22Rv1 (cell line): ENCODE results near the gene ENO1.

Experiments
- H3K27ac ChIP-seq: fragments of 450-650 bp; 2 replicates; pipeline ENCODE4 v1.5.1; 2017
- ZFX ChIP-seq: fragments of 450-650 bp; IDR thresholded peaks from 2 replicates; pipeline ENCODE4 v1.6.1; 2017; ENCODE audit warnings: antibody characterized with exemption, borderline replicate concordance
- TF ChIP-seq, protein P1 (sequence below): fragments of 450-650 bp; IDR thresholded peaks from 2 replicates; pipeline ENCODE4 v1.5.1; 2017; ENCODE audit warnings: mild to moderate bottlenecking

ENO1 gene

DNA sequence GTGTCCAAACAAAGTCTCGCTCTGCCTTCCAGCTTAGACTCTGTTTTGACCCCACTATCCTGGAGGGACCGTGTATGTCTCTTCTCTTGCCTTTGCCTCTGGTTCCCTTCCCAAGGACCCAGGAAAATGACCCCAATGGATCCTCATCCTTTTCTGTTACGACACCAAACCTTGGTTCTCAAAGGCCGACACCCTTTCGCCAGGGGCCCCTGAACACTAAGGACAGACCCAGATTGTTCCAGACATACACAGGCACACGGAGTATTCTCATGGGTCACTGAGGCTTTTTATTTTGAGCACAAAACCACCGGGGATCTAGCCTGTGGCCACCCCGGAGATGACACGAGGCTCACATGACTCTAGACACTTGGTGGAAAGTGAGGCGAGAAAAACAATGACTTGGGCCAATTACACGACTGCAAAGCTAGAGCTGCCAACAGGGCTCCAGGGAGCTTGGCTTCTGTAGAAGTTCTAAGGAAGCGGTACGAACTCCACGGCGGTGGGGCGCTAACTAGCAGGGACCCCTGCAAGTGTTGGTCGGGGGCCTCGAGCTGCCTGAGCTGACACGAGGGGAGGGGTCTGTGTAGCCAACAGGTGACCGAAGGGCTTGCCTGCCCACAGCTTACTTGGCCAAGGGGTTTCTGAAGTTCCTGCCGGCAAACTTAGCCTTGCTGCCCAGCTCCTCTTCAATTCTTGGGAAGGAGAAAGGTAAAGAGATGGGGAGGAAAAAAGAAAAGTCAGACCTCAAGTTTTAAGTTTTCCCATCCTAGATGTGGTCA, 17.6 kb downstream of the ENO1 start:
- H3K27ac ChIP-seq, result no peak overlapping the region
- TF ChIP-seq, protein P1, sequence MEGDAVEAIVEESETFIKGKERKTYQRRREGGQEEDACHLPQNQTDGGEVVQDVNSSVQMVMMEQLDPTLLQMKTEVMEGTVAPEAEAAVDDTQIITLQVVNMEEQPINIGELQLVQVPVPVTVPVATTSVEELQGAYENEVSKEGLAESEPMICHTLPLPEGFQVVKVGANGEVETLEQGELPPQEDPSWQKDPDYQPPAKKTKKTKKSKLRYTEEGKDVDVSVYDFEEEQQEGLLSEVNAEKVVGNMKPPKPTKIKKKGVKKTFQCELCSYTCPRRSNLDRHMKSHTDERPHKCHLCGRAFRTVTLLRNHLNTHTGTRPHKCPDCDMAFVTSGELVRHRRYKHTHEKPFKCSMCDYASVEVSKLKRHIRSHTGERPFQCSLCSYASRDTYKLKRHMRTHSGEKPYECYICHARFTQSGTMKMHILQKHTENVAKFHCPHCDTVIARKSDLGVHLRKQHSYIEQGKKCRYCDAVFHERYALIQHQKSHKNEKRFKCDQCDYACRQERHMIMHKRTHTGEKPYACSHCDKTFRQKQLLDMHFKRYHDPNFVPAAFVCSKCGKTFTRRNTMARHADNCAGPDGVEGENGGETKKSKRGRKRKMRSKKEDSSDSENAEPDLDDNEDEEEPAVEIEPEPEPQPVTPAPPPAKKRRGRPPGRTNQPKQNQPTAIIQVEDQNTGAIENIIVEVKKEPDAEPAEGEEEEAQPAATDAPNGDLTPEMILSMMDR, result no peak
- no peak for TF ChIP-seq ZFX

- no peak for TF ChIP-seq ZFX
- TF ChIP-seq, protein P1, result peak; percentile 84
- no peak overlapping the region for H3K27ac ChIP-seq
Observed at GRCh38 chr1:8858888-8859706, 19.4 kb downstream of the ENO1 start.

DNA sequence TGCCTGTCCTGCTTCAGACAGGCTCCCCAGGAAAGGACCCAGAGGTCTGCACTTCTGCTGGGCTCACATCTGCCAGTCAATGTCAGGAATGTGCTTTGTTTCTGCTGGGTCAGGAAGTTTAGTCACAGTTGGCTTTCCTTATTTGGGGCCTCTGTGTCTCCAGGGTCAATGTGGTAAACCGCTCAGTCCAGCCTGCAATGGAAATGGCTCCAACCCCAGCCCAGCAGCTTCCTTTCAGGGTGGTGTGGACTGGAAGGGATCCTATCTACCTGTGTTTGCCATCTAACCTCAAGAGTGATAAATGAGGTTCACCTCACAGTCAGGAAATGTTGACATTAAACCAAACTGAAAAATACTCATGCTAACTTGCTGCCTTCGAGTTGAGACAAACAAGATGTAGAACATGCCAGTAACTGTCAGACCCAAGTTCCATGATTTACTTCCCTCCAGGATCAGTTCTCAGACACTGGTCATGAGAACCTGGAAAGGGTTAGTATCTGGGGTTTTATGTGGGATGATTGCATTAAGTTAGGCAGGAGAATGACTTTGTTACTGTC, 20.3 kb downstream of the ENO1 start:
- H3K27ac ChIP-seq, result peak overlapping the region; percentile 12; the same call in 1 of the 2 replicates
- TF ChIP-seq, protein P1, result no peak
- no peak for TF ChIP-seq ZFX

- TF ChIP-seq ZFX, result no peak
- TF ChIP-seq, protein P1, result no peak
- H3K27ac ChIP-seq, result no peak overlapping the region
Observed at GRCh38 chr1:8856689-8857412, 21.6 kb downstream of the ENO1 start.

DNA sequence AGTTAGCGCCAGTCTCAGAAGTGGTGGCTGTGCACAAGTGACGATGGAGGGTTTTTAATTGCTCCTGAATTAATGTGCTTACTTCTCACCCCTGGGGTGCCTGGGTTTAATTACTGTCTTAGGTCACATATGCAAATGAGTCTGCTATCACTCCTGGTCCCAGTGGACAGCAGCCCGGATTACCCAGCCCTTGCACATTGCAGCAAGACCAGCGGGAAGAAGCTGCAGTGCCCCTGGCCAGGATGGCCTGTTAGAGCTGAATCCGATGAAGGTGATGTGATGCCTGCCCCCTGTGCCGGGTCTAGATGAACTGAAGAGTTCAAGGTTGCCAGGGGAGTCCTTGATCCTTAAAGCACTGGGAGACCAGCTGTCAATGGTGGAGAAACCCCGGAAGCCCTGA, 24.2 kb downstream of the ENO1 start:
- no peak overlapping the region for H3K27ac ChIP-seq
- no peak for TF ChIP-seq ZFX
- TF ChIP-seq, protein P1, result no peak

DNA sequence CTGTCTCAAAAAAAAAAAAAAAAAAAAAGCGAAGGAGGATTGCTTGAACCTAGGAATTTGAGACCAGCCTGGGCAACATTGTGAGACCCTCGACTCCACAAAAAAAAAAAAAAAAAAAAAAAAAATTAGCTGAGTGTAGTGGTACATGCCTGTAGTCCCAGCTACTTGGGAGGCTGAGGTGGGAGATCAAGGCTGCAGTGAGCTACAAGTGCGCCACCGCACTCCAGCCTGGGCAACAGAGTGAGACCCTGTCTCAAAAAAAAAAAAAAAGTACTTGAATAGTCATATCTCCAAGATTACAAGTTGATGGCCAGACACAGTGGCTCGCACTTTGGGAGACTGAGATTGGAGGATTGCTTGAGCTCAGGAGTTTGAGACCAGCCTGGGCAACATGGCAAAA, 27.4 kb downstream of the ENO1 start:
- no peak overlapping the region for H3K27ac ChIP-seq
- no peak for TF ChIP-seq ZFX
- TF ChIP-seq, protein P1, result no peak
